Measurements from ENCODE around the gene SLX4IP.
A peak's percentile ranks its signal among the peaks of the same experiment; 100 is the strongest.

The SLX4IP gene

GRCh38 chr20:10467681-10468339 lies 32.7 kb downstream of the SLX4IP start:
- DNase-seq, result no peak

GRCh38 chr20:10468340-10468845 lies 33.3 kb downstream of the SLX4IP start:
- no peak for DNase-seq

DNA sequence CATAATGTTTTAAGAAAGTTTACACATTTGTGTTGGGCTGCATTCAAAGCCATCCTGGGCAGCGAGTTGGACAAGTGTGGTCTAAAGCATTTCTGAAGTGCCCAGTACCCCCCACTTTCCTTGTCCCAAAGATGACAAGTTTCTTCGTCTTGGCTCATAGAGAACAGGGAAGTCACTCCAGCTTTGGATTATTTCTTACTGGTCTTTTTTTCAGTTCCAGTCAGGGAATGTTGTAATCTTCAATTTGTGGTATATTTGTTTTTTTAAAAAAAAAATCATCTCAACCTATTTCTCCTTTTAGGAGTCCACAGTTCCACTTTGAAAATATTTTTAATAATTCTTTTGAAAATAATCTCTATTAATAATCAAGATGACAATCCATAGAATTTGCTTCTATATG lies 34.0 kb downstream of the SLX4IP start:
- DNase-seq, result no peak

- peak in 1 of 2 donors; percentile 48 for DNase-seq
Measured at GRCh38 chr20:10469599-10469998, 34.5 kb downstream of the SLX4IP start.

- no peak for DNase-seq
Measured at GRCh38 chr20:10470276-10470675, 35.2 kb downstream of the SLX4IP start.

DNA sequence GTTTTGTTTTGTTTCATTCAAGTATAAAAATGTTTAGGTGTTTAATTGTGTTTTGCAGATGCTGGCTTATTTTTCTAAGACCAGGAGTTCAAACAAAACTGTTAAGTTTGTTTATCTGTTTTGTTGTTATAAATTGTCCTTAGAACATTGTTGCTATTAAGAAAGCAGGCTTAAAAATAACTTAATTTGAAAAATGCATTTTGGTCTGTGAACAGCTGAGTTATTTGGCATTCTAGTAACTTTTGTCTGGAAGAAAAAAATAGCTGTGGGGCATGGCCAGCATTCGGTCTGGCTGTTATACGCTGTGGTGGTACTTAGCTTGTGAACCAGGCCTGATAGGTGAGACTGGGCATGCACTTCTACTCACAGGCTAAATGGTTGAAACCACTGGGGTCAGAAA lies 37.8 kb downstream of the SLX4IP start:
- no peak for DNase-seq

DNA sequence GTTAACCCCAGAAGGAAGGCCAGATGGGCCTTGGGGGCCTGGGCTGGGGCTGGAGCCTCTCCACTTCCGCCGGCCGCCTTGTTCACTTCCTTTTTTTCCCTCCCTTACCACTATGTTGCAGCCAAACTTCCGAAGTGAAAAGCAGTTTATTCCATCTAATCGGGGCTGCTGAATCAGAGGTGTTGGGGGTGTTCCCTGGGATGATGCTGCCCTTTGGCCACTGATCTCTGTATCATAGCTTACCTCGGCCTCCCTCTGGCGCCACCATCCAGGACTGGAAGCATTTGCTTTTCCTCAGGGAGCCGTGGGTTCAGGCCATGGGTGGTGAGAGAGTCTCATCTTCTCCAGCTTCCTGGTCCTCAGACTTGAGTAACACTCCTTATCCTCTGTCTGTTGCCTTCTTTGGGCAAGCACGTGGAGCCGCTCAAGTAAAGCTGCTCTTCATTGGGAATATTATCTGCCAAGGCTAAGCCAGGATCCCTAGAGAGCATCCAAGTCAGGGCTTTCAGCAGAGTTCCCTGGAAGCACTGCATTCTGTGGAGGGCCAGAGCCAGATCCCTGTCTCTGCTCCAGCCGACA lies 39.6 kb downstream of the SLX4IP start:
- no peak for DNase-seq

GRCh38 chr20:10475225-10475624 lies 40.1 kb downstream of the SLX4IP start:
- DNase-seq, result no peak

GRCh38 chr20:10476319-10476724 lies 41.2 kb downstream of the SLX4IP start:
- peak in 1 of 2 donors; percentile 36 for DNase-seq

GRCh38 chr20:10478205-10478604 lies 43.1 kb downstream of the SLX4IP start:
- DNase-seq, result no peak

- no peak for DNase-seq
Measured at GRCh38 chr20:10478930-10479329, 43.8 kb downstream of the SLX4IP start.

DNA sequence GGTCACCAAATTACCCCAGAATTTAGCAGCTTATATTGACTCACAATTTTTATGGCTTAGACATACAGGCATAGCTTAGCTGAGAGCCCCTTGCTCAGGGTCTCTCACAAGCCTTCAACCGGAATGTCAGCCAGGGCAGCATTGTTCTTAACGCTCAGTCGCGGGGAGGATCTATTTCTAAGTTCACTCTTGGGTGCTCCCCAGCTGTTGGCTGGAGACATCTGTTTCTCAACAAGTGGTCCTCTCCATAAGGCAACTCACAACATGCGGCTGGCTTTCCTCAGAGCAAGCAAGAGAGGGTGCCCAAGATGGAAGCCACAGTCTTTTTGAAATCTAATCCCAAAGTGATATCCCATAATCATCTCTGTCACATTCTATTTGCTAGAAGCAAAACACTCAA lies 46.6 kb downstream of the SLX4IP start:
- DNase-seq, result no peak

GRCh38 chr20:10483691-10484090 lies 48.6 kb downstream of the SLX4IP start:
- no peak for DNase-seq

GRCh38 chr20:10487142-10488136 lies 52.3 kb downstream of the SLX4IP start:
- DNase-seq, result peak in 1 of 2 donors; percentile 44

DNA sequence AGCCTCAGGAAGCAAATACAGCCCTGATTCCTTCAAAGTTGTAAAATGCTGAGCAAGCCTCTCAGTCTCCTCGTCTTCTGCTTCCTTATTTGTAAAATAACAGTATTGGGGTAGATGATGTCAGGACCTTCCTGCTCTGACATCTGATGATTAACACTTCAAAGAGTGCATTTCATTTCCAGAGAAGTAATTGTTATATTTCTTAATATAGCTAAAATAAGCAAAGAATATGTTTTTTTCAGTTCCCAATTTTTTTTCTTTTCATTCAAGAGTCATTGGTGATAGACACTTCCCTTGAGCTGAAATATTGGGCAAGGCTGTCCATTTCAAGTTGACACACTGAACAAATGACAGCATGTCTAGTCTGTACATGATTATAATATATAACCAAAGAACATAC lies 53.4 kb downstream of the SLX4IP start:
- DNase-seq, result no peak

- DNase-seq, result no peak
Measured at GRCh38 chr20:10489853-10490252, 54.7 kb downstream of the SLX4IP start.

DNA sequence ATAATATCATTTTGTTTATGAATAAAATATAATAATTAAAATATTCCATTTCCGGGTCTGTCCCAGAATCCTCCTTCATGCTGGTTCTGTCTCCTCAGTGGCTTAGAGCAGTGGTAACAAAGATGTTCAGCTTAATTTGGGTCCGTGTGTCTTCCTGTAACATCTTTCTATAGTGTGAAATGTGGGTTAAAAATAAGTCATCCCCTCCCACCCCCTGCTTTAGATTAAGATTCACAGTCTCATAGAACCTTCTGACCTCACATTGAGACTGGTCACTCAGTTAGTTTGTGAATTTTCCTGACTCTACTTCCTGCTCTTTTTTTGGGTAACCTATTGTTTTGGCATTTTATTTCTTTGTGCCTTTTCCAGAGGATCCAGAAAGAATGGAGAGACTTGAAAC lies 55.2 kb downstream of the SLX4IP start:
- no peak for DNase-seq

- DNase-seq, result no peak
Measured at GRCh38 chr20:10490706-10491105, 55.6 kb downstream of the SLX4IP start.

DNA sequence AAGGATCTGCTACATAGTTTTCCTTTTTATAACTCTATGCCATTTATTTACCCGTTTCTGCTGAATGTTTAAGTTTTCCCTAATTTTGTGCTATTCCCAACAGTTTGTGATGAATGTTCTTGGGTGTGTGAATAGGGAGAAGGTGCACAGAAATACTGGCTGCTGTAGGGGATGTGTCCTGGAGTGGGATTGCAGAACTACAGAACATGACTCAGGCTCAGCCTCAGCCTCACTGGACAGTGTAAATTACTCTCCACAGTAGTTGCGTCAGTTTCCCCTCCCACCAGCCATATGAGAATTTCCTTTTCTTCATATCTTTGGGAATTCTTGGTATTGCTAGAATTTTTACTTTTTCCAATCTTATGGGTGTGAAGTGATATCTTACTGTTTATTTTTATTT lies 57.0 kb downstream of the SLX4IP start:
- DNase-seq, result no peak

GRCh38 chr20:10492844-10493243 lies 57.7 kb downstream of the SLX4IP start:
- no peak for DNase-seq

- DNase-seq, result peak in 1 of 2 donors; percentile 3
Measured at GRCh38 chr20:10495173-10495572, 60.1 kb downstream of the SLX4IP start.

DNA sequence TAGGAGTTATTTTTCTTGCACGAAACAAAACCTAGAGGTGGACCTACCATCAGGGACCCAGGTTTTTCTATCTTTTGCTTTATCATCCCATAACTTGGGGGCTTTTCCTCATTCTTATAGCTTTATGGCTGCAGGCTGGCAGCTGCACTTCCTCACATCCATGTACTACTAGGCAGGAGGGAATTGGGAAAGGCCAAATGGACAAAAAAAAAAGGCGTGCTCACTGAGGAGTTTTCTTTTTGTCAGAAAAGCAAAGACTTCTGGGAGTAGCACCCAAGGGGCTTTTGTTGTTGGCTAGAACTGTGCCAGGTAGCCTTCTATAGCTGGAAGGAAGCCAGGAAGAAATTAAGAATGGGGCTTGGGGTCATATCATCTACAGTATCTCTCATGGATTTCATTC lies 61.4 kb downstream of the SLX4IP start:
- no peak for DNase-seq

DNA sequence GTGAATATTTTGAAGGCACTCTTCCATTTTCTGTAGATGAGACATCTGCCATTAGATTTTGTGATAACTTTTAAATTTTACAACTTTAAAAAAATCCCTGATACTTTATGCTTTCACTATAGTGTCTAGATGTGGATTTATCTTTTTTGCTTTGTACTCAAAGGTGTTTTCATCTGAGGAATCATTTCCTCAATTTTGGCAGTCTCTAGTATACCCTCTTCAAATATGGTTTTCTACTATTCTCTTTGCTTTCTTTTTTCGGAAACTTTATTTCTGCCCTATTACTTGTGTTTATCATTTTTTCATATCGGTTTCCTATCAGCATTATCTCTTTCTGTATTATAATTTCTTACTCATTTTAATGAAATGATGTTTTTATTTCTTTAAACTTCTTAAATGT lies 62.2 kb downstream of the SLX4IP start:
- no peak for DNase-seq

DNA sequence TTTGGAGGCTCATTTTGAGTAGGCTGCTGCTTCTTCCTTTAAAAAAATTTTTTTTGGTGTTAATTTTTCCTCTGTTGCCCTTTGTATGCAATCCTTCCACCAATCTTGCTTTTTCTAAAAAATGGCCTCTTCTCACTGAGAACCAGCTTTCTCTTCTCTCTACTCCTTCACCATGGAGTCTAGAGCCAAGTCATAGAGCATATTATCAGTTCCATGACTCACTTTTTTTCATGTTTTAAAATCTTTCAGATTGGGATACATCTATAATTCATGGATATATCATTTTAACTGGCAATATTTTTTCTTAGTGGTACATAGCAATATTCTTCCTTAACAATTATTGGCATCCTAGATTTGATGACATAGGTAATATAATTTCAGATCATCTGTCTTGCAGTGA lies 62.7 kb downstream of the SLX4IP start:
- no peak for DNase-seq

Data from CD4-positive, alpha-beta T cell treated with Interleukin-1 beta for 1 hour (primary cell).